ENCODE measurements around the gene C20orf204.

Gene C20orf204

DNA sequence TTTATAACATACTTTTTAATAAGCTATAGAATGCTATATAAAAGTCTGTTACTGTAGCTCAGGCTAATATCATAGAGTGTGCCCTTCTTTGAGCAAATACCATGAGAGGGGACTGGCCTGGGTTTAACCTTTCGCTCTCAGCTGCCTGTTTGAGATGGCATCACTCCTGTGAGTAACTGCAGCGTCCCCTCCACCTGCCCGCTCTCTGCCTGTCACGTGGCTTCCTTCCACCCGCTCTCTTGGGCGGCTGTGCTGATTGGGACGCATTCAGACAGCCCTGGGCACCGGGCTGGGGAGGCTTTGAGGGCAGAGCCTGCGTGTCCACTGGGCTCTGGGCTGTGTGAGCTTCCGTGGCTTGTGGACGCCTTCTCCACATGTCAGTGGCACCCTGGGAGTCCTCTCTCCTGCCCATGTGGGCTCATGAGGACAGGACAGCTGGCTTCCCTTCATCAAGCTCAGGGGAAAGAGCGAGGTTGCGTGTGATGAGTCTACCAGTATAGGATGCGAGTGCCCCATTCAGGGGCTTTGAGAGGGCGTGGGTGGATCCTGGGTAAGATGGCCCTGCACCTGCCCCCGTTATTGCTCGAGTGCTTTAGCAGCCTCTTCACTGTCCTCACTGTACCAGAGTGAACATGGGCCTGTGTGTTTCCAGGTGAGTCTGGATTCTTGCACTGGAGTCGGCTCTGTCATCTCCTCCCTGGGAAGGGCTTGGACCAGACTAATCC, 10.7 kb upstream of the C20orf204 start:
- no peak for TF ChIP-seq EZH2 (IDR thresholded peaks at IDR 0.05; ENCODE audit: borderline replicate concordance, low read depth, low read length, severe bottlenecking)
- TF ChIP-seq, protein P1, sequence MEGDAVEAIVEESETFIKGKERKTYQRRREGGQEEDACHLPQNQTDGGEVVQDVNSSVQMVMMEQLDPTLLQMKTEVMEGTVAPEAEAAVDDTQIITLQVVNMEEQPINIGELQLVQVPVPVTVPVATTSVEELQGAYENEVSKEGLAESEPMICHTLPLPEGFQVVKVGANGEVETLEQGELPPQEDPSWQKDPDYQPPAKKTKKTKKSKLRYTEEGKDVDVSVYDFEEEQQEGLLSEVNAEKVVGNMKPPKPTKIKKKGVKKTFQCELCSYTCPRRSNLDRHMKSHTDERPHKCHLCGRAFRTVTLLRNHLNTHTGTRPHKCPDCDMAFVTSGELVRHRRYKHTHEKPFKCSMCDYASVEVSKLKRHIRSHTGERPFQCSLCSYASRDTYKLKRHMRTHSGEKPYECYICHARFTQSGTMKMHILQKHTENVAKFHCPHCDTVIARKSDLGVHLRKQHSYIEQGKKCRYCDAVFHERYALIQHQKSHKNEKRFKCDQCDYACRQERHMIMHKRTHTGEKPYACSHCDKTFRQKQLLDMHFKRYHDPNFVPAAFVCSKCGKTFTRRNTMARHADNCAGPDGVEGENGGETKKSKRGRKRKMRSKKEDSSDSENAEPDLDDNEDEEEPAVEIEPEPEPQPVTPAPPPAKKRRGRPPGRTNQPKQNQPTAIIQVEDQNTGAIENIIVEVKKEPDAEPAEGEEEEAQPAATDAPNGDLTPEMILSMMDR (IDR thresholded peaks at IDR 0.05; ENCODE audit: borderline replicate concordance, extremely low read depth, low read length, poor library complexity, severe bottlenecking): no peak
- no peak overlapping the region for H3K4me2 ChIP-seq (ENCODE audit: insufficient read depth, low read length)
- H3K4me1 ChIP-seq (ENCODE audit: insufficient read depth, low read length): no peaks in the 10 kb centered on the region
- H3K79me2 ChIP-seq (ENCODE audit: insufficient read depth, low read length): peaks cover 6% of the 10 kb centered on the region
- no peaks in the 10 kb centered on the region for H3K27me3 ChIP-seq (ENCODE audit: insufficient read depth, low read length, poor library complexity)
- H3K36me3 ChIP-seq (ENCODE audit: insufficient read depth, low read length): peaks cover 98% of the 10 kb centered on the region
- ATAC-seq (ENCODE audit: insufficient read depth, low read depth): no peak
- no peak for DNase-seq
- H4K20me1 ChIP-seq (ENCODE audit: insufficient read depth, low read length): peaks cover 50% of the 10 kb centered on the region
- no peaks in the 10 kb centered on the region for H3K9me3 ChIP-seq (ENCODE audit: insufficient read depth, low read length, severe bottlenecking)
- no peak overlapping the region for H3K4me3 ChIP-seq (ENCODE audit: low read depth in 1 of 2, low read length in 2 of 2)
- H3K27ac ChIP-seq (ENCODE audit: low read length): no peak overlapping the region
- H3K9ac ChIP-seq (ENCODE audit: low read depth, low read length): no peak overlapping the region
- no peak overlapping the region for H2AFZ ChIP-seq (ENCODE audit: low read depth, low read length)

DNA sequence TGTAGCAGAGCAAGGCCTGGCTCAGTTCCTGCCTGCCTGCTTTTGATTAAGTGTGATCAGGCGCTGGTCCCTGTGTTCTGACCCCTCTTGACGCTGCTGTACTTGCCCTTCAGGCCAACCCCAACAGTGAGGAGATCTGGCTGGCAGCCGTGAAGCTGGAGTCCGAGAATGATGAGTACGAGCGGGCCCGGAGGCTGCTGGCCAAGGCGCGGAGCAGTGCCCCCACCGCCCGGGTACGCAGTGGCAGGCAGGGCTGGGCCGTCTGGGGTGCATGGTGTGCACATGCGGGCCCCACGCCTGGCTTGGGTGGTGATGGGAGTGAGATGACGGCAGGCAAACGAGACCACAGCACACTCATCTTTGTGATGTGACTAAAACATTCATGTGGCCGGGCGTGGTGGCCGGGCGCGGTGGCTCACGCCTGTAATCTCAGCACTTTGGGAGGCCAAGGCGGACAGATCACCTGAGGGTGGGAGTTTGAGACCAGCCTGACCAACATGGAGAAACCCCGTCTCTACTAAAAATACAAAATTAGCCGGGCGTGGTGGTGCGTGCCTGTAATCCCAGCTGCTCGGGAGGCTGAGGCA, 10.1 kb upstream of the C20orf204 start:
- Histone ChIP-seq H3K9me3 (ENCODE audit: insufficient read depth, low read length, severe bottlenecking) (no peaks in the 10 kb centered on the region), H3K9ac (ENCODE audit: low read depth, low read length) (no peak overlapping the region), H2AFZ (ENCODE audit: low read depth, low read length) (no peak overlapping the region), H3K79me2 (ENCODE audit: insufficient read depth, low read length) (peaks cover 6% of the 10 kb centered on the region), H3K27ac (ENCODE audit: low read length) (no peak overlapping the region), H4K20me1 (ENCODE audit: insufficient read depth, low read length) (peaks cover 53% of the 10 kb centered on the region), H3K4me1 (ENCODE audit: insufficient read depth, low read length) (no peaks in the 10 kb centered on the region), H3K4me3 (ENCODE audit: low read depth in 1 of 2, low read length in 2 of 2) (no peak overlapping the region), H3K4me2 (ENCODE audit: insufficient read depth, low read length) (no peak overlapping the region), H3K27me3 (ENCODE audit: insufficient read depth, low read length, poor library complexity) (no peaks in the 10 kb centered on the region), H3K36me3 (ENCODE audit: insufficient read depth, low read length) (peaks cover 99% of the 10 kb centered on the region)
- DNase-seq: no peak
- ATAC-seq (ENCODE audit: insufficient read depth, low read depth): no peak
- TF ChIP-seq, protein P1 (IDR thresholded peaks at IDR 0.05; ENCODE audit: borderline replicate concordance, extremely low read depth, low read length, poor library complexity, severe bottlenecking): no peak
- no peak for TF ChIP-seq EZH2 (IDR thresholded peaks at IDR 0.05; ENCODE audit: borderline replicate concordance, low read depth, low read length, severe bottlenecking)

DNA sequence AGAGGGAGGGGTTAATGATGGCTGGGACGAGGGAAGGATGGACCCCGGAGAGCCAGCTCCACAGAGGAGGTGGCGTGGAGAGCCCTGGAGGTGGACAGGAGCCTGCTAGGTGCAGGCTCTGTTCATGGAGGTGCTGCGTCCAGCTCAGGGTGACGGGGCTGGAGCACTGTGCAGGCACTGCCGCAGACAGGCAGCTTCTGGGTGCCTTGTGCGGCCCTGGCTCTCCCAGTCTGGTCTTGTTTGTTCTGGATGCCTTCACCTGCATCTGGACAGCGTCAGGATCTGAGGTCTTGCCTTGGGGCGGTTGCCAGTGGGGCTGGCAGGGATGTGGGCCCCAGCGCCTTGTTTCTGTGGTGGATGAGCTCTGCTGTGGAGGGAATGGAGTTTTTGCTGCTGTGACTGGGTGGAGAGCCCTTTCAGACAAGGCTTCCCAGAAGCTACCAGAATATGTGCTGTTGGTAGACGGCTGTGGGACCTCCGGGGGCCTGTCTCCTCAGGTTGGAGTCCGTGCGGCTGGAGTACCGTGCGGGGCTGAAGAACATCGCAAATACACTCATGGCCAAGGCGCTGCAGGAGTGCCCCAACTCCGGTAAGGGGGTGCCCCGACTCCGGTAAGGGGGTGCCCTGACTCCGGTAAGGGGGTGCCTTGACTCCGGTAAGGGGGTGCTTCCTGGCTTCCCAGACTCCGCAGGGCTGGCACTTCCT, 7.8 kb upstream of the C20orf204 start:
- H3K4me2 ChIP-seq (ENCODE audit: insufficient read depth, low read length): no peak overlapping the region
- no peaks in the 10 kb centered on the region for H3K9me3 ChIP-seq (ENCODE audit: insufficient read depth, low read length, severe bottlenecking)
- no peak for TF ChIP-seq EZH2 (IDR thresholded peaks at IDR 0.05; ENCODE audit: borderline replicate concordance, low read depth, low read length, severe bottlenecking)
- TF ChIP-seq, protein P1 (IDR thresholded peaks at IDR 0.05; ENCODE audit: borderline replicate concordance, extremely low read depth, low read length, poor library complexity, severe bottlenecking): no peak
- no peak overlapping the region for H3K9ac ChIP-seq (ENCODE audit: low read depth, low read length)
- DNase-seq (no peak), ATAC-seq (ENCODE audit: insufficient read depth, low read depth) (no peak)
- H3K36me3 ChIP-seq (ENCODE audit: insufficient read depth, low read length): peaks cover 97% of the 10 kb centered on the region
- H2AFZ ChIP-seq (ENCODE audit: low read depth, low read length): no peak overlapping the region
- H3K4me1 ChIP-seq (ENCODE audit: insufficient read depth, low read length): no peaks in the 10 kb centered on the region
- H4K20me1 ChIP-seq (ENCODE audit: insufficient read depth, low read length): peaks cover 35% of the 10 kb centered on the region
- H3K79me2 ChIP-seq (ENCODE audit: insufficient read depth, low read length): no peaks in the 10 kb centered on the region
- H3K27me3 ChIP-seq (ENCODE audit: insufficient read depth, low read length, poor library complexity): no peaks in the 10 kb centered on the region
- no peak overlapping the region for H3K27ac ChIP-seq (ENCODE audit: low read length)
- H3K4me3 ChIP-seq (ENCODE audit: low read depth in 1 of 2, low read length in 2 of 2): no peak overlapping the region
